Measurements from ENCODE around the gene FGF12.

FGF12 gene

DNA sequence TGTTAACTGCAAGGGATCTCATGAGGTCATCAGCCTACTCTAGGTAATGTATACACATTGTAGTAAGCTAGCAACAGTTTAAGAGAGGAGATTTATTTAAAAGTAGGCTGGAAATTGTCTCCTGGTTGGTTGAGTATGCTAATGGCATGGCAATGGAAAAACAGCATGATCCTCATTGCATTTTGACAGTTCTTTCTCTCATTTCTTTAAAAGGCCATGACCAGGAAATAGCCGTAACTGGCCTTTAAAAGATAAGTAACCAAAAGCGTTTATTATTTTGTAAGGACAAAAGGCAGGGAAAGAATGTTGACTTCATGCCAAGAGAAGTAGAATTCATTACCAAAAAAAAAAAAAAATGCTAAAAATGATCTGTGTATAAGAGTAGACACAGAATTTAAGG is 310.3 kb downstream of the FGF12 start:
- no peak for DNase-seq (ENCODE audit: low read depth in 3 of 3)

- DNase-seq (ENCODE audit: low read depth in 3 of 3), result no peak
Measured at GRCh38 chr3:192413461-192413860, 313.9 kb downstream of the FGF12 start.

- no peak for DNase-seq (ENCODE audit: low read depth in 3 of 3)
Measured at GRCh38 chr3:192410684-192410960, 316.7 kb downstream of the FGF12 start.

DNA sequence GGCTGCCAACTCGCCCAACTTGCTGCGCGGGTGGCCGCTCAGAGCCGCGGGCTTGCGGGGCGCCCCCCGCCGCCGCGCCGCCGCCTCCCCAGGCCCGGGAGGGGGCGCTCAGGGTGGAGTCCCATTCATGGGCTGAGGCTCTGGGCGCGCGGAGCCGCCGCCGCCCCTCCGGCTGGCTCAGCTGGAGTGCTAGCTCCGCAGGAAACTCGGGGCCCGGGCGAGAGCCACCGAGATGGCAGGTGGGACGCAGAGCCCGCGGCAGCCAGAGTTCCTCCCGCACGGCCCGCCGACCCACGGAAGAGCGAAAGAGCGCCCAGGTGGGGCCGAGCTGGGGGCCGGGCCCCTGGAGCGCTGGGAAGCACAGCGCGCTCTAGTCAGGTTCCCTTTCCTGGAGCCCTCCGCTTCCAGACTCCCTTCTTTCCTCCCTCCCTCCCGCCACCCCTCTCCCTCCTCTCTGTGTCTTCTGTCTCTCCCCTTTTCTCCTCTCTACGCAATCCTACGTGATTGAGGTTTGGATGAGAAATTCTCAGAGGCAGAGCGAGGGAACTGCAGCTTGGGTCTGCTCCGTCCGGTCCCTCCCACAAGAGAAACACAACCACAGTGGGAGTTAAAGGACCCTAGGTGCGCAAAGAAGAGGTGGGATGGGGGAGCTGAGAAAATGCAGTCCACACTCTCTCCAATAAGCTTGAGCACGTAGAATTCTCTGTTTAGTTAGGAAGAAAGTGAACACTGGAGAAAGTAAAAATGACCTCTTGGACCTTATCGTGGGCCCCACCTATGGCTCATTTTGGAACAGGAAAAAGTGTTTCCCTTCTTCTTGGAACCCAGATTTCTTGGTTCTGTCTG is 317.3 kb downstream of the FGF12 start:
- DNase-seq (ENCODE audit: low read depth in 3 of 3), result no peak

DNA sequence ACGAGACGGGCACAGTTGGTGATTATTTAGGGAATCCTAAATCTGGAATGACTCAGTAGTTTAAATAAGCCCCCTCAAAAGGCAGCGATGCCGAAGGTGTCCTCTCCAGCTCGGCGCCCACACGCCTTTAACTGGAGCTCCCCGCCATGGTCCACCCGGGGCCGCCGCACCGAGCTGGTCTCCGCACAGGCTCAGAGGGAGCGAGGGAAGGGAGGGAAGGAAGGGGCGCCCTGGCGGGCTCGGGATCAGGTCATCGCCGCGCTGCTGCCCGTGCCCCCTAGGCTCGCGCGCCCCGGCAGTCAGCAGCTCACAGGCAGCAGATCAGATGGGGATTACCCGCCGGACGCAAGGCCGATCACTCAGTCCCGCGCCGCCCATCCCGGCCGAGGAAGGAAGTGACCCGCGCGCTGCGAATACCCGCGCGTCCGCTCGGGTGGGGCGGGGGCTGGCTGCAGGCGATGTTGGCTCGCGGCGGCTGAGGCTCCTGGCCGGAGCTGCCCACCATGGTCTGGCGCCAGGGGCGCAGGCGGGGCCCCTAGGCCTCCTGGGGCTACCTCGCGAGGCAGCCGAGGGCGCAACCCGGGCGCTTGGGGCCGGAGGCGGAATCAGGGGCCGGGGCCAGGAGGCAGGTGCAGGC is 318.0 kb downstream of the FGF12 start:
- DNase-seq (ENCODE audit: low read depth in 3 of 3), result no peak

- no peak for DNase-seq (ENCODE audit: low read depth in 3 of 3)
Measured at GRCh38 chr3:192408647-192409200, 318.6 kb downstream of the FGF12 start.

DNA sequence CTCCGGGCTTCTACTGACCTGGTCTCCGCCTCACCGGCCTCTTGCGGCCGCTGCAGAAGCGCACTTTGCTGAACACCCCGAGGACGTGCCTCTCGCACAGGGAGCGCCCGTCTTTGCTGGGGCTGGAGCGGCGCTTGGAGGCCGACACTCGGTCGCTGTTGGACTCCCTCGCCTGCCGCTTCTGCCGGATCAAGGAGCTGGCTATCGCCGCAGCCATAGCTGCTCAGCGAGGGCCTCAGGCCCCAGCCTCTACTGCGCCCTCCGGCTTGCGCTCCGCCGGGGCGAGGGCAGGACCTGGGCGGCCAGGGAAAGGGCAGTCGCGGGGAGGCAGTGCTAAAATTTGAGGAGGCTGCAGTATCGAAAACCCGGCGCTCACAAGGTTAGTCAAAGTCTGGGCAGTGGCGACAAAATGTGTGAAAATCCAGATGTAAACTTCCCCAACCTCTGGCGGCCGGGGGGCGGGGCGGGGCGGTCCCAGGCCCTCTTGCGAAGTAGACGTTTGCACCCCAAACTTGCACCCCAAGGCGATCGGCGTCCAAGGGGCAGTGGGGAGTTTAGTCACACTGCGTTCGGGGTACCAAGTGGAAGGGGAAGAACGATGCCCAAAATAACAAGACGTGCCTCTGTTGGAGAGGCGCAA is 319.2 kb downstream of the FGF12 start:
- DNase-seq (ENCODE audit: low read depth in 3 of 3), result no peak

DNA sequence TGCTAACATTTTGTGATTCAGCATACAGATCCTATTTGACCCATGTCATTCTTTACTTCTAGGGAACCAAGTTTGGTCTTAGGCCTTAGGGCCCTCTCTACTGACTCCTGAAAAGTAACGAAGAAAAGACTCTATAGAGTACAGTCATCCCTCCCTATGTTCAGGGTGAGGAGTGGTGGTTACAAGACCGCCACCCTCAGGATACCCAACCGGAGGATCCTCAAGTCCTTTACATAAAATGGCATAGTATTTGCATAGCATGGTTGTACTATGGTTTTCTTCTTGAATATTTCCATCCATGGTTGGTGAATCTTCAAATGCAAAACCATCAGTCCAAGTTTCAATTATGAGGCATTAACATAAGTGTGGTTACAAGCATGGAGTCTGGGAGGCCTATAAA is 327.6 kb downstream of the FGF12 start:
- DNase-seq (ENCODE audit: low read depth in 3 of 3), result no peak

GRCh38 chr3:192397012-192397411 is 330.3 kb downstream of the FGF12 start:
- DNase-seq (ENCODE audit: low read depth in 3 of 3), result no peak

DNA sequence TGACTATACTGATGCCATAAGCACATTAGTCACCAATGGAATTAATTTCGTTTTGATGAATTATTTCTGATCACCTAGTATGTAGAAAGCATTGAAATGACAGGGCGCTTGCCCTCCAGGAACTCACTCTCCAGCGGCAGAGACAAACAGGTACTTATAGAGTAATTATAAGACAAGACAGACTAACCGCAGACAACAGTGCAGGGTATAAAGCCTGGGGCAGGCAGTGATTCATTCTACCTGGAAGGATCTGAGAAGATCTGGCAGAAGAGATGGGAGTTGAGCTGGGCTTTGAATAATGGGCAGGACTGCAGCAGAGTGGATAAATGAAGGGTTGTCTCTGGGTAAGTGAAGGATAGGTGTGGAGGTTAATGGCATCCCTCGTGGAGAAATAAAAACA is 331.8 kb downstream of the FGF12 start:
- no peak for DNase-seq (ENCODE audit: low read depth in 3 of 3)

DNA sequence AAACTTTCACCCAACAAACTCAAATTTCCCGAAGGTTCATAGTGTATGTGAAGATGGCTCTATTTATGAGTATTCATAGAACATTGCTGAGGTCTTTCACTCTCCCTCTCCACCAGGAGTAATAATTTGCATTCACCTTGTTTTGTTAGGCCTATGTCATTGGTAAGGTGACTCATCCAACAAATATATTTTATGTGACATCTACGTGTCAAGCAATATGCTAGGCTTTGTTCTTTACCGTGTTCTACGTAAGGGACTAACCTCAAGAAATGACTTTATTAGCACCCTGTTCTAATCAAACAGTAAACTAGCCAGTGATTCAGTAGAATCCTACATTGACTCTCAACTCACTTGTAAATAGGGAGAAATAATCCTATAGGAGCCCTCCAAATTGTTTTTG is 334.4 kb downstream of the FGF12 start:
- no peak for DNase-seq (ENCODE audit: low read depth in 3 of 3)

- no peak for DNase-seq (ENCODE audit: low read depth in 3 of 3)
Measured at GRCh38 chr3:192382861-192383260, 344.5 kb downstream of the FGF12 start.

- DNase-seq (ENCODE audit: low read depth in 3 of 3), result no peak
Measured at GRCh38 chr3:192373586-192373985, 353.8 kb downstream of the FGF12 start.

GRCh38 chr3:192373032-192373431 is 354.3 kb downstream of the FGF12 start:
- no peak for DNase-seq (ENCODE audit: low read depth in 3 of 3)

DNA sequence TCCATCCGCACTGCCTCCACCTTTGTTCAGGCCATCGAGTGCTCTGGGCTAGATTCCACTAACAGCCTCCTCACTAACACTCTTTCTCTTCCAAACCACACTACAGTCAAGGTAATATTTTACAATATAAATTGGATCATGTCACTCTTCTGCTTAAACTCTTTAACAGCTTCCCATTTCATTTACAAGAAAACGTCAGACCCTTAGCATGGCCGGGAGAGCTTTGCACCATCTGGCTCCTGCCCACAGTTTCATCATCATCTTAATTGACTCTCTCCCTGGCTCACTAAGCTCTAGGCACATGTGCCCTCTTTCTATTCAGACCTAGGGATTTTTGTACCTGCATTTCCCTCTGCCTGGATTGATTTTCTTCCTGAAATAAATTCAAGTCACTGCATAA is 354.7 kb downstream of the FGF12 start:
- DNase-seq (ENCODE audit: low read depth in 3 of 3), result no peak

DNA sequence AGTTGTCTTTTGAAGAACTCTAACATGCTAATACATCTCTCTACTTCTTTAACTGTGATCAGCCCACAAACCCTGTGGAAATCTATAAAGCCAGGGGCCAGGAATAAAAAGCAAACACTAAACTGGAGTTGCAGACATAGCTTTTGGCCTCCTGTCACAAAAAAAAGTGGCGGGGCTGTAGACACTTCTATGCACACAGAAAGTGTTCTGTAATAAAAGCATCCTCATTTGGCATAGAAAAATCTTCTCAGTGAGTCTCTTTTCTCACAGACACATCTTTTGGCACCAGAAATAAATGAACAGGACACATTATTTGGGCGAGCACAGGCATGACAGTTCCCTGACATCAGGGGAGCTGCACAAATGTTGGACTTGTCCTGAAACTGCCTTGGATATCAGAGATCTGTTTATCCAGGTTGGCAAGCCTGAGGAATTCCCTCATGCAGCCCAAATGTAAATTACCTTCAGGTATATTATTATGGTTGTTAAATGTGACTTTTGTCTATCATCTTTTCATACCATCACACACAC is 355.4 kb downstream of the FGF12 start:
- no peak for DNase-seq (ENCODE audit: low read depth in 3 of 3)

DNA sequence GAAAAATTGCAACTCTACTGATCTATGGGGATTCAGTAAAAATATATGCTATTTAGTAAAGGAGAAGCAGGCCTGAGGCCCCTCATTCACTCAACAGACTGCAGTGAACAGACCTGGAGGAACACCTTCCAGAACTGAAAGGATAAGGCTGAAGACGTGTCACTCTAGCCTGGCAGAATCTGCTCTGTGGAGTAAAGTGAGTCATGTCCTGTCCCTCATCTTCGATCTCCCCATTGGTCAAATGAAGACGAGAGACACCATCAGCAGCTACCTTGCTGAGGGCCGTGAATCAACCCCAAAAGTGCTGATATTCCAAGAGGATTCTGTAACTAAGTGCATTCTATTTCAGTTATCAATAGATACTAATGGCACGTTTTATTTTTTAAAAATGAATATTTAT is 359.7 kb downstream of the FGF12 start:
- no peak for DNase-seq (ENCODE audit: low read depth in 3 of 3)

GRCh38 chr3:192366916-192367315 is 360.4 kb downstream of the FGF12 start:
- DNase-seq (ENCODE audit: low read depth in 3 of 3), result no peak

- no peak for DNase-seq (ENCODE audit: low read depth in 3 of 3)
Measured at GRCh38 chr3:192365571-192365970, 361.8 kb downstream of the FGF12 start.

DNA sequence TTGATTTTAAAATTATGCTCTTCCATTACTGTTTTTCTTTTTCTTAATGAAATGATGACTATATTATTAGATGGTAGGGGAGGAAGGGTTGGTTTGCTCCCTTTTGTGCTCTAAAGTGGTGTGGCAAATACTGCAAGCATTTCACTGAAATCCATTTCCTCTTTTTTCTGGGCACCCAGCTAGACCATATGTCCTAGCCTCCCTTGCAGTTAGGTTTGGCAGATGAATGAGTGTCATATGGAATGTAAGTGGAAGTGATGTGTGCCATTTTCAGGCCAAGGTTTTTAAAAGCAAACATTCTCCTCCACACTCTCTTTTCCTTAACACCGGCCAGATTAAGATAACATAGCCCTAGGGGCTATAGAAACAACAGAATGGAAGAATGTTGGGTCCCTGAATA is 363.0 kb downstream of the FGF12 start:
- DNase-seq (ENCODE audit: low read depth in 3 of 3), result no peak

DNA sequence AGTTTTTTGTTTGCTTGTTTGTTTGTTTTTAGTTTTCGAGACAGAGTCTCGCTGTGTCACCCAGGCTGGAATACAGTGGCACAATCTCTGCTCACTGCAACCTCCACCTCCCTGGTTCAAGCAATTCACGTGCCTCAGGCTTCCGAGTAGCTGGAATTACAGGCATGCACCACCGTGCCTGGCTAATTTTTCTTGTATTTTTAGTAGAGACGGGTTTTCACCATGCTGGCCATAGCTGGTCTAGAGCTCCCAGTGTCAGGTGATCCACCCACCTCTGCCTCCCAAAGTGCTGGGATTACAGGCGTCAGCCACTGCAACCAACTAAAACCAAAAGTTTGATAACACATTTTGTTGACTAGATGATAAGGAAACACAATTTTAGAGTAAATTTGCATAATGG is 372.7 kb downstream of the FGF12 start:
- no peak for DNase-seq (ENCODE audit: low read depth in 3 of 3)

- DNase-seq (ENCODE audit: low read depth in 3 of 3), result no peak
Measured at GRCh38 chr3:192352142-192352541, 375.2 kb downstream of the FGF12 start.

GRCh38 chr3:192351441-192351840 is 375.9 kb downstream of the FGF12 start:
- DNase-seq (ENCODE audit: low read depth in 3 of 3), result no peak

Measured in stimulated activated CD4-positive, alpha-beta T cell treated with anti-CD3 and anti-CD28 coated beads, TNF-alpha, amount 100 ng/mL, for 48 hours (primary cell).